H1 (cell line): ENCODE measurements around the gene ARHGEF11. TPM values are rescaled to one million over a fixed set of nuclear protein-coding genes. Genes with fewer than 3 reads are reported as not detected.

Experiments used
- CTCF ChIA-PET: fragments of 300-600 bp; sonication (Branson Sonifier 250); formaldehyde crosslinking; loops from one replicate; lab custom pipeline; 2021; ENCODE audit not compliant: partially characterized antibody; lab: Charles Lee
- POLR2A ChIA-PET: fragments of 300-600 bp; sonication (Branson Sonifier 250); formaldehyde crosslinking; loops from one replicate; lab custom pipeline; 2021; ENCODE audit warnings: inconsistent platforms; ENCODE audit not compliant: partially characterized antibody; lab: Charles Lee
- DNase-seq, 2 experiments: peaks; one replicate each; pipeline versions ENCODE4 v3.0.0 to v3.0.0-alpha.2; 2010 to 2022; ENCODE audit warnings: low spot score in 2 of 2, low read depth in 1 of 2, mixed read lengths in 1 of 2
- FAIRE-seq: peaks from 2 replicates; lab custom pipeline; 2011; peaks lifted over from hg19 to GRCh38; lab: Jason Lieb, UNC
- H2AFZ ChIP-seq: 2 replicates; pipeline ENCODE4 v1.8.1; 2012; ENCODE audit warnings: low read length, inconsistent platforms
- H2AK5ac ChIP-seq: 2 replicates; pipeline ENCODE4 v1.6.1; 2013; ENCODE audit warnings: low read depth, low read length
- H2BK120ac ChIP-seq: replicated peaks from 2 replicates; pipeline ENCODE3; 2013; ENCODE audit warnings: low read depth, low read length, inconsistent platforms
- H2BK12ac ChIP-seq: 2 replicates; pipeline ENCODE4 v1.6.1; 2013; ENCODE audit warnings: low read depth, low read length
- H2BK15ac ChIP-seq: 2 replicates; pipeline ENCODE4 v1.6.1; 2013; ENCODE audit warnings: low read length
- H2BK20ac ChIP-seq: 2 replicates; pipeline ENCODE4 v1.6.1; 2013; ENCODE audit warnings: low read length
- H2BK5ac ChIP-seq: 2 replicates; pipeline ENCODE4 v1.6.1; 2013; ENCODE audit warnings: low read depth, low read length
- H3K14ac ChIP-seq: 2 replicates; pipeline ENCODE4 v1.6.1; 2013; ENCODE audit warnings: inconsistent platforms; ENCODE audit not compliant: insufficient read length
- H3K18ac ChIP-seq: 2 replicates; pipeline ENCODE4 v1.6.1; 2013; ENCODE audit warnings: low read length; ENCODE audit errors: extremely low read depth
- H3K23ac ChIP-seq: 2 replicates; pipeline ENCODE4 v1.6.1; 2013; ENCODE audit warnings: inconsistent platforms; ENCODE audit not compliant: insufficient read length
- H3K23me2 ChIP-seq: 2 replicates; pipeline ENCODE4 v1.6.1; 2013; ENCODE audit warnings: low read depth, low read length
- H3K27ac ChIP-seq: 2 replicates; pipeline ENCODE4 v1.6.1; 2011; ENCODE audit warnings: low read depth, low read length, inconsistent platforms
- H3K27me3 ChIP-seq, 4 experiments: replicated peaks in 1 of 4; 1 replicate in 1 of 4; 2 replicates in 3 of 4; pipeline versions ENCODE4 v1.6.1 to v1.8.1; 2011 to 2013; ENCODE audit warnings: low read length in 3 of 4, mild to moderate bottlenecking in 3 of 4, inconsistent platforms in 2 of 4, mixed read lengths in 2 of 4, moderate library complexity in 1 of 4; ENCODE audit not compliant: control insufficient read depth in 3 of 4, insufficient read depth in 3 of 4; ENCODE audit errors: extremely low read depth in 1 of 4
- H3K36me3 ChIP-seq, 4 experiments: 2 replicates each; pipeline versions ENCODE4 v1.6.1 to v1.8.1; 2011 to 2013; ENCODE audit warnings: mild to moderate bottlenecking in 4 of 4, low read length in 3 of 4, moderate library complexity in 2 of 4, control low read depth in 1 of 4, inconsistent platforms in 1 of 4; ENCODE audit not compliant: insufficient read depth in 4 of 4, control insufficient read depth in 2 of 4
- H3K4ac ChIP-seq: replicated peaks from 2 replicates; pipeline ENCODE3; 2013; ENCODE audit warnings: low read length, low read depth, mixed read lengths, inconsistent platforms; ENCODE audit not compliant: insufficient read length
- H3K4me1 ChIP-seq, 4 experiments: replicated peaks in 1 of 4; 1 replicate in 1 of 4; 2 replicates in 3 of 4; pipeline versions ENCODE4 v1.6.1 to v1.8.1; 2011 to 2013; ENCODE audit warnings: low read length in 3 of 4, inconsistent platforms in 2 of 4, mixed read lengths in 1 of 4; ENCODE audit not compliant: insufficient read depth in 4 of 4, control insufficient read depth in 3 of 4
- H3K4me2 ChIP-seq, 2 experiments: 2 replicates each; pipeline versions ENCODE4 v1.6.1 to v1.8.1; 2011 to 2013; ENCODE audit warnings: low read depth in 2 of 2, low read length in 2 of 2, control low read depth in 1 of 2, inconsistent platforms in 1 of 2, mild to moderate bottlenecking in 1 of 2; ENCODE audit not compliant: insufficient read depth in 1 of 2
- H3K4me3 ChIP-seq, 4 experiments: fragments of 200-600, 300-600 bp in 1 of 4; sonication (generic), shearing (Covaris generic), sonication (Bioruptor Twin) in 1 of 4; 2 replicates each; pipeline versions ENCODE4 v1.5.1 to v1.8.1; 2011 to 2016; ENCODE audit warnings: low read length in 4 of 4, low read depth in 3 of 4, control low read depth in 2 of 4, inconsistent platforms in 2 of 4, mild to moderate bottlenecking in 2 of 4, mixed read lengths in 1 of 4, moderate library complexity in 1 of 4; ENCODE audit not compliant: insufficient read depth in 2 of 4; ENCODE audit errors: extremely low read depth in 1 of 4
- H3K56ac ChIP-seq: replicated peaks from 2 replicates; pipeline ENCODE3; 2013; ENCODE audit warnings: low read depth, mild to moderate bottlenecking, mixed read lengths, low read length, inconsistent platforms; ENCODE audit not compliant: insufficient read length
- H3K79me1 ChIP-seq: 2 replicates; pipeline ENCODE4 v1.6.1; 2013; ENCODE audit warnings: low read depth, low read length, control low read depth
- H3K79me2 ChIP-seq, 2 experiments: 2 replicates each; pipeline versions ENCODE4 v1.6.1 to v1.8.1; 2012 to 2013; ENCODE audit warnings: low read length in 2 of 2, mild to moderate bottlenecking in 2 of 2, inconsistent platforms in 1 of 2; ENCODE audit not compliant: insufficient read depth in 2 of 2, control insufficient read depth in 1 of 2
- H3K9ac ChIP-seq, 4 experiments: replicated peaks in 1 of 4; 1 replicate in 1 of 4; 2 replicates in 3 of 4; pipeline versions ENCODE4 v1.6.1 to v1.8.1; 2011 to 2013; ENCODE audit warnings: low read depth in 3 of 4, low read length in 3 of 4, control low read depth in 2 of 4, mild to moderate bottlenecking in 2 of 4, moderate library complexity in 2 of 4, inconsistent platforms in 1 of 4; ENCODE audit errors: extremely low read depth in 1 of 4
- H3K9me3 ChIP-seq, 2 experiments: 2 replicates each; pipeline versions ENCODE4 v1.6.1 to v1.8.1; 2012 to 2013; ENCODE audit warnings: mild to moderate bottlenecking in 2 of 2, moderate library complexity in 2 of 2, control low read depth in 1 of 2, inconsistent platforms in 1 of 2, low read depth in 1 of 2, low read length in 1 of 2, mixed read lengths in 1 of 2; ENCODE audit not compliant: insufficient read depth in 2 of 2
- H4K20me1 ChIP-seq, 2 experiments: replicated peaks in 1 of 2; 2 replicates each; pipeline versions ENCODE3 to v1.8.1; 2011 to 2013; ENCODE audit warnings: inconsistent platforms in 2 of 2, low read length in 2 of 2, mild to moderate bottlenecking in 1 of 2; ENCODE audit not compliant: insufficient read depth in 2 of 2, control insufficient read depth in 1 of 2
- H4K5ac ChIP-seq: 2 replicates; pipeline ENCODE4 v1.6.1; 2013; ENCODE audit warnings: low read length, low read depth, mixed read lengths, inconsistent platforms; ENCODE audit not compliant: insufficient read length
- H4K8ac ChIP-seq: 2 replicates; pipeline ENCODE4 v1.8.0; 2013; ENCODE audit warnings: mild to moderate bottlenecking, moderate library complexity, low read length, inconsistent platforms; ENCODE audit not compliant: insufficient read depth; ENCODE audit errors: extremely low read depth
- H4K91ac ChIP-seq: replicated peaks from 2 replicates; pipeline ENCODE3; 2013; ENCODE audit warnings: low read length, mixed read lengths, inconsistent platforms; ENCODE audit not compliant: insufficient read length
- BRCA1 ChIP-seq: IDR thresholded peaks from 2 replicates; pipeline ENCODE4 v1.6.1; 2012; ENCODE audit warnings: low read depth, low read length, improper control_type of control experiment
- CEBPB ChIP-seq: IDR thresholded peaks from 2 replicates; pipeline ENCODE4 v1.6.1; 2012; ENCODE audit warnings: low read depth, low read length
- CTBP2 ChIP-seq: IDR thresholded peaks from 2 replicates; pipeline ENCODE4 v1.7.0; 2011; ENCODE audit warnings: borderline replicate concordance, mild to moderate bottlenecking, moderate library complexity, mixed read lengths, low read length; ENCODE audit not compliant: insufficient read depth, insufficient read length
- EZH2 ChIP-seq: fragments of 200-600 bp; sonication (generic); IDR thresholded peaks from 2 replicates; pipeline ENCODE4 v1.7.1; 2012; ENCODE audit warnings: low read depth, mild to moderate bottlenecking, moderate library complexity, low read length, inconsistent platforms; ENCODE audit not compliant: severe bottlenecking
- KDM1A ChIP-seq: fragments of 200-600, 300-600 bp; sonication (generic); IDR thresholded peaks from 2 replicates; pipeline ENCODE4 v1.7.1; 2016; ENCODE audit warnings: mild to moderate bottlenecking, low read length, borderline replicate concordance
- SP2 ChIP-seq: IDR thresholded peaks from 2 replicates; pipeline ENCODE4 v1.6.1; 2012; ENCODE audit warnings: mild to moderate bottlenecking, low read length, inconsistent platforms
- SP4 ChIP-seq: IDR thresholded peaks from 2 replicates; pipeline ENCODE4 v1.6.1; 2012; ENCODE audit warnings: low read length, inconsistent platforms
- WGBS, 2 experiments: shearing (Covaris generic) in 1 of 2; methylation state at CpG; one replicate each; pipeline versions ENCODE4 v1.1.6 to v1.1.7; 2013 to 2015; ENCODE audit warnings: low lambda C conversion rate in 2 of 2, mixed read lengths in 2 of 2, inconsistent platforms in 1 of 2, low coverage in 1 of 2, missing lambda C conversion rate in 1 of 2; ENCODE audit not compliant: insufficient replicate concordance in 2 of 2, insufficient coverage in 1 of 2, insufficient read length in 1 of 2; ENCODE audit errors: extremely low coverage in 1 of 2, missing lambda C conversion rate in 1 of 2; 5-methylcytosine and 5-hydroxymethylcytosine counted together
- polyA plus RNA-seq, 7 experiments: library from polyadenylated mRNA; depleted of rRNA in 3 of 7; stranded (reverse) in 5 of 7; unstranded in 2 of 7; fragments of >200 nt in 5 of 7; fragments of 200-250 nt in 2 of 7; gene quantifications; 1 replicate in 5 of 7; 2 replicates in 1 of 7; 4 replicates in 1 of 7; pipeline versions ENCODE4 v1.2.1 to v1.2.3, GENCODE V29; 2011 to 2013; ENCODE audit warnings: missing spikeins in 2 of 7, mixed read lengths in 2 of 7
- total RNA-seq: library from RNA; stranded (reverse); fragmentation: NEBNext Ultra II Directional; extraction: Animal tissue kit (Norgen Biotek cat#: 25700); gene quantifications from 2 replicates; pipeline ENCODE4 v1.2.1, GENCODE V29; 2021

ARHGEF11 gene
- total and polyA plus RNA-seq, 2 of the 8 experiments (the other 6 are each of a cell fraction or from before 2014, with no cell fraction given): 19.9 to 33.1 TPM

- Histone ChIP-seq H3K27ac (no peak overlapping the region), H4K20me1 (peaks cover 3 to 4% of the 10 kb centered on the region in 2 experiments), H2AFZ (no peak overlapping the region), H4K8ac (no peak overlapping the region), H3K27me3 (no peaks in the 10 kb centered on the region), H4K91ac (no peak overlapping the region), H3K79me2 (peaks cover 7 to 88% of the 10 kb centered on the region in 2 experiments), H3K23me2 (no peaks in the 10 kb centered on the region), H4K5ac (no peak overlapping the region), H3K4ac (no peak overlapping the region), H3K23ac (no peak overlapping the region), H3K14ac (no peak overlapping the region), H2BK5ac (no peak overlapping the region), H3K4me1 (peaks cover 0 to 2% (median 0%) of the 10 kb centered on the region in 4 experiments; a peak in 1 of 7 replicates), H3K79me1 (peaks cover 9% of the 10 kb centered on the region), H3K36me3 (peaks cover 0 to 3% (median 0%) of the 10 kb centered on the region in 4 experiments; a peak in 1 of 8 replicates), H3K9me3 (peaks cover 0 to 12% of the 10 kb centered on the region in 2 experiments; a peak in 2 of 4 replicates), H2BK12ac (no peak overlapping the region), H3K4me2 (no peak overlapping the region), H3K56ac (no peak overlapping the region), H3K18ac (no peak overlapping the region), H3K9ac (no peak overlapping the region), H3K4me3 (no peak overlapping the region), H2AK5ac (no peak overlapping the region), H2BK20ac (no peak overlapping the region), H2BK120ac (no peak overlapping the region), H2BK15ac (no peak overlapping the region)
- POLR2A ChIA-PET: interaction anchor here (1.0 kb wide), 1 partner anchor 18 kb away, joined by 3 read pairs; no protein-coding TSS in a partner anchor
- CTCF ChIA-PET: interaction anchor here (0.8 to 1.9 kb wide), 5 partner anchors 9 to 131 kb away, joined by 3 to 6 read pairs (median 3); no protein-coding TSS in a partner anchor
- FAIRE-seq (no peak), DNase-seq (no peak)
- 85% methylated on average over 2 of the region's 2 CpGs; no CpG with 5 or more reads in 1 of the 2 experiments for WGBS, 2 experiments
- no peak for TF ChIP-seq CEBPB
- TF ChIP-seq KDM1A: no peak
- no peak for TF ChIP-seq SP4
- no peak for TF ChIP-seq BRCA1
- TF ChIP-seq SP2: no peak
- TF ChIP-seq CTBP2: no peak
- TF ChIP-seq EZH2: no peak
These were observed 19.7 kb downstream of the ARHGEF11 start for GRCh38 chr1:157025856-157026255.
